Left kidney (tissue), 2 donors: Measurements from ENCODE around the gene FLRT2. TPM values are rescaled to one million over a fixed set of nuclear protein-coding genes. Genes with fewer than 3 reads are reported as not detected.

ENCODE experiments used
- DNase-seq: peaks from one replicate; pipeline ENCODE4 v3.0.0-alpha.2; 2013
- polyA plus RNA-seq: library from polyadenylated mRNA; unstranded; fragments of 120-200 nt; gene quantifications from one replicate; pipeline ENCODE4 v1.2.1, GENCODE V29; 2013; ENCODE audit not compliant: insufficient read length

FLRT2 gene
- polyA plus RNA-seq, 1 donor: 254 TPM

GRCh38 chr14:85528897-85529631 lies 880 bp upstream of the FLRT2 start:
- DNase-seq: peak; percentile 49

GRCh38 chr14:85530626-85531025 lies 682 bp downstream of the FLRT2 start:
- DNase-seq: no peak

GRCh38 chr14:85531141-85531586 lies 1.2 kb downstream of the FLRT2 start:
- DNase-seq: no peak

GRCh38 chr14:85531587-85532373 lies 1.8 kb downstream of the FLRT2 start:
- peak; percentile 72 for DNase-seq

GRCh38 chr14:85532374-85533022 lies 2.6 kb downstream of the FLRT2 start:
- peak; percentile 17 for DNase-seq

GRCh38 chr14:85533023-85533860 lies 3.3 kb downstream of the FLRT2 start:
- DNase-seq: peak; percentile 83

- DNase-seq: peak; percentile 28
Observed at GRCh38 chr14:85533861-85534291, 3.9 kb downstream of the FLRT2 start.

GRCh38 chr14:85534458-85535293 lies 4.7 kb downstream of the FLRT2 start:
- peak; percentile 37 for DNase-seq

- DNase-seq: peak; percentile 17
Observed at GRCh38 chr14:85535321-85535720, 5.4 kb downstream of the FLRT2 start.

- DNase-seq: peak; percentile 48
Observed at GRCh38 chr14:85535991-85536832, 6.3 kb downstream of the FLRT2 start.

- peak; percentile 37 for DNase-seq
Observed at GRCh38 chr14:85536833-85537190, 6.9 kb downstream of the FLRT2 start.

GRCh38 chr14:85537526-85537925 lies 7.6 kb downstream of the FLRT2 start:
- no peak for DNase-seq

GRCh38 chr14:85538636-85539035 lies 8.7 kb downstream of the FLRT2 start:
- DNase-seq: no peak

GRCh38 chr14:85539510-85539909 lies 9.6 kb downstream of the FLRT2 start:
- DNase-seq: no peak

GRCh38 chr14:85542623-85543022 lies 12.7 kb downstream of the FLRT2 start:
- DNase-seq: no peak

- no peak for DNase-seq
Observed at GRCh38 chr14:85545738-85546137, 15.8 kb downstream of the FLRT2 start.

GRCh38 chr14:85546390-85546789 lies 16.4 kb downstream of the FLRT2 start:
- no peak for DNase-seq

GRCh38 chr14:85549697-85550096 lies 19.8 kb downstream of the FLRT2 start:
- no peak for DNase-seq

- DNase-seq: no peak
Observed at GRCh38 chr14:85554106-85554505, 24.2 kb downstream of the FLRT2 start.

- no peak for DNase-seq
Observed at GRCh38 chr14:85556267-85556666, 26.3 kb downstream of the FLRT2 start.
